ENCODE data around the gene ICAM4. TPM values are rescaled to one million over a fixed set of nuclear protein-coding genes. Genes with fewer than 3 reads are reported as not detected.

ICAM4 gene
- total and polyA plus RNA-seq, 2 of the 13 experiments (the other 11 are each of a cell fraction or from before 2014, with no cell fraction given) = 2.9 to 4.0 TPM

DNA sequence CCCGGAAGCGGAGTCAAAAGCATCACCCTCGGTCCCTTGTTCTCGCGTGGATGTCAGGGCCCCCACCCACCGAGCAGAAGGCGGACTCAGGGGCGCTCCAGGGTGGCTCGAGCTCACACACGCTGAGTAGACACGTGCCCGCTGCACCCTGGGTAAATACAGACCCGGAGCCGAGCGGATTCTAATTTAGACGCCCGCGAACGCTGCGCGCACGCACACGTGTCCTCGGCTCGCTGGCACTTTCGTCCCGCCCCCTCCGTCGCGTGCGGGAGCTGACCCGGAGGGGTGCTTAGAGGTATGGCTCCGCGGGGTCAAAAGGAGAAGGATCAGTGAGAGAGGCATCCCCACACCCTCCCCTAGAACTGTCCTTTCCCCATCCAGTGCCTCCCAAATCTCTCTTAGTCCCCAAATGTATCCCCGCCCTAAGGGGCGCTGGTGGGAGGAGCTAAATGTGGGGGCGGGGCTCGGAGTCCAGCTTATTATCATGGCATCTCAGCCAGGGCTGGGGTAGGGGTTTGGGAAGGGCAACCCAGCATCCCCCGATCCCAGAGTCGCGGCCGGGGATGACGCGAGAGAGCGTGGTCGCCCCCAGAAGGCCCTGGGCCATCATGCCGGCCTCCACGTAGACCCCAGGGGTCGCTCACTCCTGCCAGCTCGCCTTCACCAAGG, 2.5 kb downstream of the ICAM4 start (continued):
- TF ChIP-seq, protein P1, sequence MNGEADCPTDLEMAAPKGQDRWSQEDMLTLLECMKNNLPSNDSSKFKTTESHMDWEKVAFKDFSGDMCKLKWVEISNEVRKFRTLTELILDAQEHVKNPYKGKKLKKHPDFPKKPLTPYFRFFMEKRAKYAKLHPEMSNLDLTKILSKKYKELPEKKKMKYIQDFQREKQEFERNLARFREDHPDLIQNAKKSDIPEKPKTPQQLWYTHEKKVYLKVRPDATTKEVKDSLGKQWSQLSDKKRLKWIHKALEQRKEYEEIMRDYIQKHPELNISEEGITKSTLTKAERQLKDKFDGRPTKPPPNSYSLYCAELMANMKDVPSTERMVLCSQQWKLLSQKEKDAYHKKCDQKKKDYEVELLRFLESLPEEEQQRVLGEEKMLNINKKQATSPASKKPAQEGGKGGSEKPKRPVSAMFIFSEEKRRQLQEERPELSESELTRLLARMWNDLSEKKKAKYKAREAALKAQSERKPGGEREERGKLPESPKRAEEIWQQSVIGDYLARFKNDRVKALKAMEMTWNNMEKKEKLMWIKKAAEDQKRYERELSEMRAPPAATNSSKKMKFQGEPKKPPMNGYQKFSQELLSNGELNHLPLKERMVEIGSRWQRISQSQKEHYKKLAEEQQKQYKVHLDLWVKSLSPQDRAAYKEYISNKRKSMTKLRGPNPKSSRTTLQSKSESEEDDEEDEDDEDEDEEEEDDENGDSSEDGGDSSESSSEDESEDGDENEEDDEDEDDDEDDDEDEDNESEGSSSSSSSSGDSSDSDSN (CRISPR knock-in tag; IDR thresholded peaks at IDR 0.05) = 0 out of 2 replicates have a peak, but pooled peaks have one; percentile 25
- peak; percentile 42 for TF ChIP-seq ZNF781 (CRISPR knock-in tag; IDR thresholded peaks at IDR 0.05; ENCODE audit: borderline replicate concordance, not compliant biosample characterization)
- no peak for TF ChIP-seq ZNF33A (CRISPR knock-in tag; IDR thresholded peaks at IDR 0.05; ENCODE audit: borderline replicate concordance)
- TF ChIP-seq, protein P2, sequence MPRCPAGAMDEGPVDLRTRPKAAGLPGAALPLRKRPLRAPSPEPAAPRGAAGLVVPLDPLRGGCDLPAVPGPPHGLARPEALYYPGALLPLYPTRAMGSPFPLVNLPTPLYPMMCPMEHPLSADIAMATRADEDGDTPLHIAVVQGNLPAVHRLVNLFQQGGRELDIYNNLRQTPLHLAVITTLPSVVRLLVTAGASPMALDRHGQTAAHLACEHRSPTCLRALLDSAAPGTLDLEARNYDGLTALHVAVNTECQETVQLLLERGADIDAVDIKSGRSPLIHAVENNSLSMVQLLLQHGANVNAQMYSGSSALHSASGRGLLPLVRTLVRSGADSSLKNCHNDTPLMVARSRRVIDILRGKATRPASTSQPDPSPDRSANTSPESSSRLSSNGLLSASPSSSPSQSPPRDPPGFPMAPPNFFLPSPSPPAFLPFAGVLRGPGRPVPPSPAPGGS (CRISPR knock-in tag; IDR thresholded peaks at IDR 0.05) = no peak
- TF ChIP-seq SIN3A (IDR thresholded peaks at IDR 0.05; ENCODE audit: borderline replicate concordance, low read depth, low read length) = peak; percentile 19; the same call in 1 of the 2 replicates
- TF ChIP-seq, protein P3, sequence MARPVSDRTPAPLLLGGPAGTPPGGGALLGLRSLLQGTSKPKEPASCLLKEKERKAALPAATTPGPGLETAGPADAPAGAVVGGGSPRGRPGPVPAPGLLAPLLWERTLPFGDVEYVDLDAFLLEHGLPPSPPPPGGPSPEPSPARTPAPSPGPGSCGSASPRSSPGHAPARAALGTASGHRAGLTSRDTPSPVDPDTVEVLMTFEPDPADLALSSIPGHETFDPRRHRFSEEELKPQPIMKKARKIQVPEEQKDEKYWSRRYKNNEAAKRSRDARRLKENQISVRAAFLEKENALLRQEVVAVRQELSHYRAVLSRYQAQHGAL (CRISPR knock-in tag; IDR thresholded peaks at IDR 0.05; ENCODE audit: not compliant biosample characterization) = no peak
- 0 out of 2 replicates have a peak, but pooled peaks have one; percentile 44 for TF ChIP-seq ZFAT (CRISPR knock-in tag; conservative IDR thresholded peaks at IDR 0.05)
- no peak for TF ChIP-seq KDM1A (CRISPR knock-in tag; IDR thresholded peaks at IDR 0.05)
- TF ChIP-seq NFIC (IDR thresholded peaks at IDR 0.05; ENCODE audit: low read length) = no peak
- TF ChIP-seq, protein P4, sequence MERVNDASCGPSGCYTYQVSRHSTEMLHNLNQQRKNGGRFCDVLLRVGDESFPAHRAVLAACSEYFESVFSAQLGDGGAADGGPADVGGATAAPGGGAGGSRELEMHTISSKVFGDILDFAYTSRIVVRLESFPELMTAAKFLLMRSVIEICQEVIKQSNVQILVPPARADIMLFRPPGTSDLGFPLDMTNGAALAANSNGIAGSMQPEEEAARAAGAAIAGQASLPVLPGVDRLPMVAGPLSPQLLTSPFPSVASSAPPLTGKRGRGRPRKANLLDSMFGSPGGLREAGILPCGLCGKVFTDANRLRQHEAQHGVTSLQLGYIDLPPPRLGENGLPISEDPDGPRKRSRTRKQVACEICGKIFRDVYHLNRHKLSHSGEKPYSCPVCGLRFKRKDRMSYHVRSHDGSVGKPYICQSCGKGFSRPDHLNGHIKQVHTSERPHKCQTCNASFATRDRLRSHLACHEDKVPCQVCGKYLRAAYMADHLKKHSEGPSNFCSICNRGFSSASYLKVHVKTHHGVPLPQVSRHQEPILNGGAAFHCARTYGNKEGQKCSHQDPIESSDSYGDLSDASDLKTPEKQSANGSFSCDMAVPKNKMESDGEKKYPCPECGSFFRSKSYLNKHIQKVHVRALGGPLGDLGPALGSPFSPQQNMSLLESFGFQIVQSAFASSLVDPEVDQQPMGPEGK (CRISPR knock-in tag; IDR thresholded peaks at IDR 0.05) = peak; percentile 8; the same call in 1 of the 2 replicates
